Right atrium auricular region (tissue), 2 donors: ENCODE results near the gene PLEKHG1. TPM values are rescaled to one million over a fixed set of nuclear protein-coding genes. Genes with fewer than 3 reads are reported as not detected.

Experiments
- DNase-seq: peaks from one replicate; pipeline ENCODE4 v3.0.0-alpha.2; 2019; ENCODE audit warnings: low spot score
- H3K27ac ChIP-seq, 2 donors: fragments of 200-600 bp; sonication (generic); 1 replicate in 1 of 2; 2 replicates in 1 of 2; pipeline ENCODE4 v1.5.1; 2016 to 2019
- H3K27me3 ChIP-seq, 2 donors: fragments of 200-600 bp; sonication (generic); one replicate each; pipeline versions ENCODE4 v1.5.1 to v1.6.0; 2017 to 2019
- H3K36me3 ChIP-seq: fragments of 200-600 bp; sonication (generic); one replicate; pipeline ENCODE4 v1.5.1; 2016
- H3K4me1 ChIP-seq, 2 donors: fragments of 200-600 bp; sonication (generic); one replicate each; pipeline versions ENCODE4 v1.5.1 to v1.6.0; 2017 to 2019
- H3K4me3 ChIP-seq, 2 donors: fragments of 200-600 bp; sonication (generic); 1 replicate in 1 of 2; 2 replicates in 1 of 2; pipeline ENCODE4 v1.5.1; 2017 to 2019; ENCODE audit warnings: mild to moderate bottlenecking in 1 of 2, moderate library complexity in 1 of 2
- H3K9me3 ChIP-seq, 2 donors: fragments of 200-600 bp; sonication (generic); one replicate each; pipeline ENCODE4 v1.5.1; 2019
- total RNA-seq, 2 donors: library from RNA; depleted of rRNA; stranded (reverse); fragments of >200 nt; gene quantifications; one replicate each; pipeline ENCODE4 v1.1.0, GENCODE V29; 2016
- TF ChIP-seq, protein P1 (sequence below), 2 donors: fragments of 200-600 bp; sonication (generic); IDR thresholded peaks; one replicate each; pipeline ENCODE4 v1.5.1; 2019; ENCODE audit warnings: antibody characterized with exemption in 2 of 2

Gene PLEKHG1
- 10 to 100 TPM; 10.6 to 16.7 TPM for total RNA-seq

- Histone ChIP-seq H3K9me3 (no peaks in the 10 kb centered on the region), H3K36me3 (no peaks in the 10 kb centered on the region), H3K4me3 (peak within 1 kb of the TSS; percentile 46 to 66), H3K27me3 (no peaks in the 10 kb centered on the region), H3K27ac (peak within 1 kb of the TSS; percentile 76 to 82), H3K4me1 (peaks cover 0 to 9% of the 10 kb centered on the region in 2 donors)
- DNase-seq = peak; percentile 65
- TF ChIP-seq, protein P1, sequence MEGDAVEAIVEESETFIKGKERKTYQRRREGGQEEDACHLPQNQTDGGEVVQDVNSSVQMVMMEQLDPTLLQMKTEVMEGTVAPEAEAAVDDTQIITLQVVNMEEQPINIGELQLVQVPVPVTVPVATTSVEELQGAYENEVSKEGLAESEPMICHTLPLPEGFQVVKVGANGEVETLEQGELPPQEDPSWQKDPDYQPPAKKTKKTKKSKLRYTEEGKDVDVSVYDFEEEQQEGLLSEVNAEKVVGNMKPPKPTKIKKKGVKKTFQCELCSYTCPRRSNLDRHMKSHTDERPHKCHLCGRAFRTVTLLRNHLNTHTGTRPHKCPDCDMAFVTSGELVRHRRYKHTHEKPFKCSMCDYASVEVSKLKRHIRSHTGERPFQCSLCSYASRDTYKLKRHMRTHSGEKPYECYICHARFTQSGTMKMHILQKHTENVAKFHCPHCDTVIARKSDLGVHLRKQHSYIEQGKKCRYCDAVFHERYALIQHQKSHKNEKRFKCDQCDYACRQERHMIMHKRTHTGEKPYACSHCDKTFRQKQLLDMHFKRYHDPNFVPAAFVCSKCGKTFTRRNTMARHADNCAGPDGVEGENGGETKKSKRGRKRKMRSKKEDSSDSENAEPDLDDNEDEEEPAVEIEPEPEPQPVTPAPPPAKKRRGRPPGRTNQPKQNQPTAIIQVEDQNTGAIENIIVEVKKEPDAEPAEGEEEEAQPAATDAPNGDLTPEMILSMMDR (IDR thresholded peaks at IDR 0.05) = no peak
These were observed at the start of gene PLEKHG1 for GRCh38 chr6:150599199-150600009. Gene PLEKHG1, plus strand, starts transcription at chr6:150599885. Its CDS starts 133,797 bp downstream, at chr6:150733682.

GRCh38 chr6:150550244-150550643 lies 49.4 kb upstream of the PLEKHG1 start:
- H3K9me3 ChIP-seq = no peaks in the 10 kb centered on the region
- no peaks in the 10 kb centered on the region for H3K27me3 ChIP-seq
- H3K4me3 ChIP-seq = no peak overlapping the region
- H3K27ac ChIP-seq = no peak overlapping the region
- DNase-seq = no peak
- no peaks in the 10 kb centered on the region for H3K36me3 ChIP-seq
- TF ChIP-seq, protein P1 (IDR thresholded peaks at IDR 0.05) = no peak
- H3K4me1 ChIP-seq = peaks cover 0 to 19% of the 10 kb centered on the region in 2 donors

DNA sequence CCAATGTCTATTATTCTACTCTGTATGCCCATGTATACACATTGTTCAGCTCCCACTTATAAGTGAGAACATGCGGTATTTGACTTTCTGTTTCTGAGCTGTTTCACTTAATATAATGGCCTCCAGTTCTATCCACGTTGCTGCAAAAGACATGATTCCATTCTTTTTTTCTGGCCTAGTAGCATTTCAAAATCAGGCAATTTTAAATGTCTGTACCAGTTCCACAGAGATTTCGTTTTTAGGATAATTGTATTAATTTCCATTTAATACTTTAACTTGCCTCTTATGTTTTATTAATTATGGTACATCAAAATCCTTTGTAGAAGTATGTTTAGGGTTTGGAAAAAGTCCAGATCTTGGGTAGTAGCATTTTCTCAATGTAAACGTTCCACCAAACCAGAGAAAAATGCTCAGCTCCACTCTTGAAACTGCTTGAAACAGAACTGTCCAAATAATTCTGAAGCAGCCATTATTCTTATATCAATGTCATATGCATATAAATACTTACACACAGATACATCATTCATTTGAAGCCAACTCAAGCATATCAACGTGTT lies 42.6 kb upstream of the PLEKHG1 start:
- Histone ChIP-seq H3K36me3 (no peaks in the 10 kb centered on the region), H3K4me1 (no peaks in the 10 kb centered on the region), H3K27me3 (no peaks in the 10 kb centered on the region), H3K9me3 (no peaks in the 10 kb centered on the region), H3K27ac (no peak overlapping the region), H3K4me3 (no peak overlapping the region)
- TF ChIP-seq, protein P1 (IDR thresholded peaks at IDR 0.05) = no peak
- DNase-seq = no peak

DNA sequence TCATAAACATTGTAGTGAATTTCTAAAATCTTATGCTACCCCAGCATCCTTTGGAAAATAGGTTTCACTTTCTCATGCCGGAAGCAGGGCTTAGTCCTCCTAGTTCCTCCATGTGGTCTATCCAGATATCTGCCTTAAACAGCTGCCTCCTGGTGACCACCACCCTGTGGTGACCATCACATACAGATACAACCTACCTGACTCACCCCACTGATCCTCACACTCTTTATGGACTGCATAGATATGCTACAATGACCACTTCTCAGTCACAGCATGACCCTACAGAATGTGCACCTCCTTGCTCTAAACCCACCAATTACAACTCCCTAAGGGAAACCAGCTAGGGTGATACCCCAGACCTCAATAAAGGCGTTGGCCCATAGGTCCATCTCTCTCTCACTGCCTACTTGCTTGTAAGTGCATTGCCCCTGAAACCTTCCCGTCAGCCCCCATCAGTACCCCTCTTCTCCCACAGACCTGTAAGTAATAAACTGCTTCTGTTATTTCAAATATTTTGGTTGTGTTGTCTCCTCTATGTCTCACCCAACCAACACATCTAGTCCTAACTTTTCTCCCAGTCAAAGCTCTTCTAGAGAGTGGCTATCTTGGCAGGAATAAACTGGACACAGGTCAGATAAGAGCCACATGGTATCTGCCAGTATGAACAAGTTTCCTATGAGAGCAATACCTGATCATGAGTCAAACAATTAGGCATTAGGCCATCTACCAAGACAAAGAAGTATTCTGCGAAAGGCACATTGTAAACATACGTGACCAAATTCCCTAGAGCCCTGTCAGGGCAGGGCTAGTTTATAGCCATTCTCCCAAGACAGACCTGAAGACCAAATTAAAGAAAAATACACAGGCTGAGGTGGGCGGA lies 39.4 kb upstream of the PLEKHG1 start:
- no peak for DNase-seq
- H3K4me1 ChIP-seq = no peaks in the 10 kb centered on the region
- no peak overlapping the region for H3K27ac ChIP-seq
- no peaks in the 10 kb centered on the region for H3K9me3 ChIP-seq
- H3K36me3 ChIP-seq = no peaks in the 10 kb centered on the region
- no peak overlapping the region for H3K4me3 ChIP-seq
- TF ChIP-seq, protein P1 (IDR thresholded peaks at IDR 0.05) = no peak
- no peaks in the 10 kb centered on the region for H3K27me3 ChIP-seq

DNA sequence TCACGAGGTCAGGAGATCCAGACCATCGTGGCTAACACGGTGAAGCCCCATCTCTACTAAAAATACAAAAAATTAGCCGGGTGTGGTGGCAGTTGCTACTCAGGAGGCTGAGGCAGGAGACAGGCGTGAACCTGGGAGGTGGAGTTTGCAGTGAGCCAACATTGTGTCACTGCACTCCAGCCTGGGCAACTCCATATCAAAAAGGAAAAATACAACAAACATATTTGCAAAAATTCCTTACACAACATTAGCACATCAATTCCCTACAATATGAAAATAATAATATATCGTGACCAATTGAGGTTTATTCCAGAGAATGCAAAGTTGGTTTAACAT lies 38.8 kb upstream of the PLEKHG1 start:
- Histone ChIP-seq H3K27me3 (no peaks in the 10 kb centered on the region), H3K27ac (no peak overlapping the region), H3K9me3 (no peaks in the 10 kb centered on the region), H3K4me3 (no peak overlapping the region), H3K36me3 (no peaks in the 10 kb centered on the region), H3K4me1 (no peaks in the 10 kb centered on the region)
- TF ChIP-seq, protein P1 (IDR thresholded peaks at IDR 0.05) = no peak
- no peak for DNase-seq
